ENCODE results near the gene DDX54. TPM values are rescaled to one million over a fixed set of nuclear protein-coding genes. Genes with fewer than 3 reads are reported as not detected.

Gene DDX54
- polyA plus RNA-seq, 3 donors = 7.9 to 32.2 (median 13.6) TPM

DNA sequence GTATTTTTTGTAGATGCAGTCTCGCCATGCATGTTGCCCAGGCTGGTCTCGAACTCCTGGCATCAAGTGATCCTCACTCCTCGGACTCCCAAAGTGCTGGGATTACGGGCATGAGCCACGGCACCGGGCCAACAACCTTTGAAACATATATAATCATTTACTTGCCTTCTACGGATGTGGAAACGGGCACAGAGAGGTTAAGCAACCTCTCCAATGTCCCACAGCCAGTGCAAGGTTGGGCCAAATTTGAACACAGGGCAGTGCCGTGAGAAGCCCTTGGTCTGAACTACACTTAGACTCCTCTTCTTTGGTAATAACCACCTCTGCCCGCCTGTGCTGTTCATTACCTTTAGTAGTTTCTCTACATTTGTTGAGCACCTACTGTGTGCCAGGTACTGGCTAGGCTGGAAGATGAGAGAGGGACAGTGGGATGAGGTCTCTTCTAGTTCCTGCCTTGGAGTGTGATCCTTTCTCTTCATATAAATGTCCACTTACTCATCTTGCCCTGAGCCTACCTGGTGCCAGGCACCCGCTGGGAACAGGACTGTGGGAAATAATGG lies 2.2 kb downstream of the DDX54 start:
- Histone ChIP-seq H3K4me1 (ENCODE audit: control insufficient read depth in 1 of 2, insufficient read depth in 2 of 2, low read length in 2 of 2) (peaks cover 18 to 34% of the 10 kb centered on the region in 2 donors), H3K4me2 (replicated peaks; ENCODE audit: extremely low read depth, low read length, poor library complexity, severe bottlenecking) (no peak overlapping the region), H3K9ac (ENCODE audit: insufficient read depth, low read length, poor library complexity, severe bottlenecking) (no peak overlapping the region), H3K27me3 (ENCODE audit: control insufficient read depth in 2 of 2, insufficient read depth in 2 of 2, low read length in 2 of 2) (no peaks in the 10 kb centered on the region), H3K36me3 (replicated peaks in 1 of 2; ENCODE audit: control insufficient read depth in 1 of 2, insufficient read depth in 2 of 2, low read length in 2 of 2) (peaks cover 35 to 38% of the 10 kb centered on the region in 2 donors), H4K20me1 (ENCODE audit: insufficient read depth, low read length) (peaks cover 36% of the 10 kb centered on the region), H2AFZ (ENCODE audit: insufficient read depth, low read depth, low read length, poor library complexity, severe bottlenecking) (no peak overlapping the region), H3K9me3 (replicated peaks in 1 of 2; ENCODE audit: control insufficient read depth in 1 of 2, insufficient read depth in 1 of 2, low read length in 2 of 2) (no peaks in the 10 kb centered on the region), H3K4me3 (replicated peaks in 1 of 3; ENCODE audit: low read depth in 2 of 3, low read length in 3 of 3) (no peak overlapping the region), H3K27ac (ENCODE audit: low read depth in 1 of 2, low read length in 2 of 2) (no peak overlapping the region), H3K79me2 (ENCODE audit: insufficient read depth, low read length) (peaks cover 69% of the 10 kb centered on the region)
- no peak overlapping the region for H3K27ac Mint-ChIP-seq
- H3K4me1 Mint-ChIP-seq = peaks cover 30% of the 10 kb centered on the region
- peaks cover 0 to 1% (median 0%) of the 10 kb centered on the region in 3 donors for H3K27me3 Mint-ChIP-seq (ENCODE audit: low read depth in 3 of 3)
- no peak overlapping the region for H3K4me3 Mint-ChIP-seq
- no peaks in the 10 kb centered on the region for H3K9me3 Mint-ChIP-seq
- DNase-seq = no peak
- no peak for TF ChIP-seq CTCF (IDR thresholded peaks at IDR 0.05)
- 97% methylated on average over 9 of the region's 11 CpGs for WGBS (ENCODE audit: insufficient coverage)
- peaks cover 41 to 50% of the 10 kb centered on the region in 2 donors for H3K36me3 Mint-ChIP-seq
- intact Hi-C loops (cut with micrococcal nuclease) = loop anchor here in 1 of 2 donors (10.0 kb wide), 1 partner anchor 278 kb away; the partner anchor contains the start of gene OAS1

DNA sequence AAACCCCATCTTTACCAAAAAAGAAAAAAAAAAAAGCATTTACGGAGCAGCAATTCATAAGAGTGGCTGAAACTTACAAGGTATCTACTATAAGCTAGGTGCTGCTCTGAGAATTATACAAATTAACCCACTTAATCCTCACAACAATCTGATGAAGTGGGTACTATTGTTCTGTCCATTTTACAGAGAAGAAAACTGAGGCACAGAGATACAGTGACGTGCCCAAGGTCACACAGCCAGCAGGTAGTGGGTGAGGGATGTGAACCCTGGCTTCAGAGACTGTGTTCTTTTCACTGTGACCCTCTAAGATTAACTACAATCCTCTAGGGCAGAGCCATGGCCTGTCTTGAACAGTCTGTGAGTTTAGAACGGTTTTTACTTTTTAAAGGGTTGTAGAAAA lies 3.3 kb downstream of the DDX54 start:
- Histone ChIP-seq H3K27me3 (ENCODE audit: control insufficient read depth in 2 of 2, insufficient read depth in 2 of 2, low read length in 2 of 2) (no peaks in the 10 kb centered on the region), H3K9me3 (replicated peaks in 1 of 2; ENCODE audit: control insufficient read depth in 1 of 2, insufficient read depth in 1 of 2, low read length in 2 of 2) (no peaks in the 10 kb centered on the region), H4K20me1 (ENCODE audit: insufficient read depth, low read length) (peaks cover 36% of the 10 kb centered on the region), H3K79me2 (ENCODE audit: insufficient read depth, low read length) (peaks cover 60% of the 10 kb centered on the region), H3K9ac (ENCODE audit: insufficient read depth, low read length, poor library complexity, severe bottlenecking) (no peak overlapping the region), H2AFZ (ENCODE audit: insufficient read depth, low read depth, low read length, poor library complexity, severe bottlenecking) (no peak overlapping the region), H3K27ac (ENCODE audit: low read depth in 1 of 2, low read length in 2 of 2) (no peak overlapping the region), H3K4me3 (replicated peaks in 1 of 3; ENCODE audit: low read depth in 2 of 3, low read length in 3 of 3) (no peak overlapping the region), H3K4me2 (replicated peaks; ENCODE audit: extremely low read depth, low read length, poor library complexity, severe bottlenecking) (no peak overlapping the region), H3K36me3 (replicated peaks in 1 of 2; ENCODE audit: control insufficient read depth in 1 of 2, insufficient read depth in 2 of 2, low read length in 2 of 2) (peaks cover 46 to 49% of the 10 kb centered on the region in 2 donors), H3K4me1 (ENCODE audit: control insufficient read depth in 1 of 2, insufficient read depth in 2 of 2, low read length in 2 of 2) (peaks cover 18 to 26% of the 10 kb centered on the region in 2 donors)
- no peak for DNase-seq
- Mint-ChIP-seq H3K27me3 (ENCODE audit: low read depth in 3 of 3) (peaks cover 0 to 1% (median 0%) of the 10 kb centered on the region in 3 donors), H3K27ac (peak overlapping the region in 1 of 7 donors; percentile 21), H3K9me3 (peaks cover 0 to 3% (median 0%) of the 10 kb centered on the region in 7 donors), H3K4me3 (no peak overlapping the region), H3K36me3 (peaks cover 50 to 60% of the 10 kb centered on the region in 2 donors), H3K4me1 (peaks cover 26% of the 10 kb centered on the region)
- no peak for TF ChIP-seq CTCF (IDR thresholded peaks at IDR 0.05)
- WGBS (ENCODE audit: insufficient coverage) = no CpG with 5 or more reads among the region's 3 CpGs
- intact Hi-C loops (cut with micrococcal nuclease) = loop anchor here in 1 of 2 donors (10.0 kb wide), 1 partner anchor 277 kb away; the partner anchor contains the start of gene OAS1
